ENCODE results near the gene ZC3H6. TPM values are rescaled to one million over a fixed set of nuclear protein-coding genes. Genes with fewer than 3 reads are reported as not detected.

ZC3H6 gene
- total and polyA plus RNA-seq, 2 of the 13 experiments (the other 11 are each of a cell fraction or from before 2014, with no cell fraction given): 0.71 to 0.93 TPM

DNA sequence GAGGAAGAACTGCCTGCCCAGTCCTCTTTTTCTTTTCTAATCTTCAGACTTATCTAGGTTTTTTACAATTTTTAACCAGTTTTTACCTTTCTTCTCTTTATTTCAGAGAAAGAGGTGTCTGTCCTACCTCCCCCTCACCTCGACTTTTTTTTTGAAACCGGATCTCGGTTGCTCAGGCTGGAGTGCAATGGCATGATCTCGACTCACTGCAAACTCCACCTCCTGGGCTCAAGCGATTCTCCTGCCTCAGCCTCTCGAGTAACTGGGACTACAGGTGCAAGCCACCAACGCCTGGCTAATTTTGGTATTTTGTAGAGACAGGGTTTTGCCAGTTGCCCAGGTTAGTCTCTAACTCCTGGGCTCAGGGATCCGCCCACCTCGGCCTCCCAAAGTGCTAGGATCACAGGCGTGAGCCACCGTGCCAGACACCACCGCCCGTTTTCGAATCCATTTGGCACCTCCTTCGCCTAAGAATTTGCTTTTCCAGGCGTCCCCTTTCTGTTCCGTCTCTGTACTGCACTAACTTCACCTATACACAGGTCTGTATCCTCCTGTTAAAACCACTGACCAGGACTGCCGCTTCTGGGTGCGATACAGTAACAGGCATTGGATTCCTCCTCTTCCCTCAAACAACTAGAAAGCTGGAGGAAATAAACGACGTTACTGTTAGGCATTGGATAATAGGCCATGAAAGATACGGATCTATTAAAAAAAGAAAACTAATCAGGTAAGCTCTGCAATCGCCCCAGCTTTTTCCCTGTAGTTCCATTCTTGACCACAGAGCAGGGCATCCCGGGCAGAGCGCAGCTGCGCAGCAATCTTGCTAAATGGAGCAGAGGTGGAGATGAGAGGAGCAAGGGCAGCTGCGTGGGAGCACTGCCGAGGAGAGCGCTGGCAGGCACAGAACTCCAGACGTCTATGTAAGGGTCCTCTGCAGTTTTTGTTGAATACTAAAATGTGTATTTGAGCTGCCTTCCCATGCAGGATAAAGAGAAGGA, 69.9 kb downstream of the ZC3H6 start (continued):
- TF ChIP-seq ZBTB38 (CRISPR knock-in tag; IDR thresholded peaks at IDR 0.05) (peak; percentile 71; the same call in 1 of the 2 replicates), SMARCC2 (IDR thresholded peaks at IDR 0.05) (no peak), TMF1 (CRISPR knock-in tag; IDR thresholded peaks at IDR 0.05; ENCODE audit: low read depth) (0 out of 2 replicates have a peak, but pooled peaks have one; percentile 37), ZNF333 (CRISPR knock-in tag; IDR thresholded peaks at IDR 0.05; ENCODE audit: borderline replicate concordance) (peak; percentile 53; the same call in 1 of the 2 replicates), CTCF (CRISPR knock-in tag; IDR thresholded peaks at IDR 0.05) (peak; percentile 45; the same call in 1 of the 2 replicates), ZBTB3 (CRISPR knock-in tag; IDR thresholded peaks at IDR 0.05; ENCODE audit: borderline replicate concordance, low read depth) (no peak), ZFP62 (CRISPR knock-in tag; IDR thresholded peaks at IDR 0.05) (no peak), ZMYM3 (CRISPR knock-in tag; IDR thresholded peaks at IDR 0.05) (peak; percentile 56; the same call in 1 of the 2 replicates), ATF2 (CRISPR knock-in tag; IDR thresholded peaks at IDR 0.05) (peak; percentile 50; the same call in 1 of the 2 replicates), ZNF788 (CRISPR knock-in tag; IDR thresholded peaks at IDR 0.05; ENCODE audit: borderline replicate concordance) (peak; percentile 53; the same call in 1 of the 2 replicates), ZFP90 (CRISPR knock-in tag; IDR thresholded peaks at IDR 0.05; ENCODE audit: borderline replicate concordance) (no peak), FOSL2 (CRISPR knock-in tag; IDR thresholded peaks at IDR 0.05) (no peak), SAFB2 (CRISPR knock-in tag; IDR thresholded peaks at IDR 0.05; ENCODE audit: borderline replicate concordance, low read depth) (no peak), ZNF460 (CRISPR knock-in tag; IDR thresholded peaks at IDR 0.05; ENCODE audit: borderline replicate concordance) (peak; percentile 89), HNRNPLL (IDR thresholded peaks at IDR 0.05; ENCODE audit: low read depth, low read length, poor library complexity, severe bottlenecking) (peak; percentile 29), ZNF772 (CRISPR knock-in tag; IDR thresholded peaks at IDR 0.05) (0 out of 2 replicates have a peak, but pooled peaks have one; percentile 35), IRF9 (CRISPR knock-in tag; IDR thresholded peaks at IDR 0.05; ENCODE audit: borderline replicate concordance) (peak; percentile 18; the same call in 1 of the 2 replicates)
- TF ChIP-seq, protein P1, sequence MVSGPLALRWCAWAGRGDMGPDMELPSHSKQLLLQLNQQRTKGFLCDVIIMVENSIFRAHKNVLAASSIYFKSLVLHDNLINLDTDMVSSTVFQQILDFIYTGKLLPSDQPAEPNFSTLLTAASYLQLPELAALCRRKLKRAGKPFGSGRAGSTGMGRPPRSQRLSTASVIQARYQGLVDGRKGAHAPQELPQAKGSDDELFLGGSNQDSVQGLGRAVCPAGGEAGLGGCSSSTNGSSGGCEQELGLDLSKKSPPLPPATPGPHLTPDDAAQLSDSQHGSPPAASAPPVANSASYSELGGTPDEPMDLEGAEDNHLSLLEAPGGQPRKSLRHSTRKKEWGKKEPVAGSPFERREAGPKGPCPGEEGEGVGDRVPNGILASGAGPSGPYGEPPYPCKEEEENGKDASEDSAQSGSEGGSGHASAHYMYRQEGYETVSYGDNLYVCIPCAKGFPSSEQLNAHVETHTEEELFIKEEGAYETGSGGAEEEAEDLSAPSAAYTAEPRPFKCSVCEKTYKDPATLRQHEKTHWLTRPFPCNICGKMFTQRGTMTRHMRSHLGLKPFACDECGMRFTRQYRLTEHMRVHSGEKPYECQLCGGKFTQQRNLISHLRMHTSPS (CRISPR knock-in tag; IDR thresholded peaks at IDR 0.05; ENCODE audit: low read depth): no peak
- TF ChIP-seq, protein P2, sequence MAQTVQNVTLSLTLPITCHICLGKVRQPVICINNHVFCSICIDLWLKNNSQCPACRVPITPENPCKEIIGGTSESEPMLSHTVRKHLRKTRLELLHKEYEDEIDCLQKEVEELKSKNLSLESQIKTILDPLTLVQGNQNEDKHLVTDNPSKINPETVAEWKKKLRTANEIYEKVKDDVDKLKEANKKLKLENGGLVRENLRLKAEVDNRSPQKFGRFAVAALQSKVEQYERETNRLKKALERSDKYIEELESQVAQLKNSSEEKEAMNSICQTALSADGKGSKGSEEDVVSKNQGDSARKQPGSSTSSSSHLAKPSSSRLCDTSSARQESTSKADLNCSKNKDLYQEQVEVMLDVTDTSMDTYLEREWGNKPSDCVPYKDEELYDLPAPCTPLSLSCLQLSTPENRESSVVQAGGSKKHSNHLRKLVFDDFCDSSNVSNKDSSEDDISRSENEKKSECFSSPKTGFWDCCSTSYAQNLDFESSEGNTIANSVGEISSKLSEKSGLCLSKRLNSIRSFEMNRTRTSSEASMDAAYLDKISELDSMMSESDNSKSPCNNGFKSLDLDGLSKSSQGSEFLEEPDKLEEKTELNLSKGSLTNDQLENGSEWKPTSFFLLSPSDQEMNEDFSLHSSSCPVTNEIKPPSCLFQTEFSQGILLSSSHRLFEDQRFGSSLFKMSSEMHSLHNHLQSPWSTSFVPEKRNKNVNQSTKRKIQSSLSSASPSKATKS (CRISPR knock-in tag; IDR thresholded peaks at IDR 0.05): no peak
